HCT116 (cell line): ENCODE measurements around the gene SPRED3. TPM values are rescaled to one million over a fixed set of nuclear protein-coding genes. Genes with fewer than 3 reads are reported as not detected.

Source experiments
- ATAC-seq: fragments of 200-7000 bp; cut with Tn5 transposase; 2 replicates; pipeline ENCODE4 v1.9.1; 2020; ENCODE audit warnings: mild to moderate bottlenecking, moderate library complexity
- BruUV-seq: library from RNA; stranded (reverse); fragments of 400-500 nt; replicated peaks from 2 replicates; lab custom pipeline; 2021; lab: Mats Ljungman, UMichigan
- CTCF ChIA-PET: fragments of 300-600 bp; sonication (Branson Sonifier 250); formaldehyde crosslinking; loops from one replicate; lab custom pipeline; 2021; ENCODE audit warnings: antibody characterized with exemption; lab: Charles Lee
- POLR2A ChIA-PET: fragments of 300-600, 350-600 bp; sonication (Branson Sonifier 250); formaldehyde crosslinking; loops from one replicate; lab custom pipeline; 2021; ENCODE audit warnings: antibody characterized with exemption; lab: Charles Lee
- RAD21 ChIA-PET, 2 experiments: fragments of 300-600 bp; sonication (Branson Sonifier 250); formaldehyde crosslinking; loops; one replicate each; lab custom pipeline; 2023; ENCODE audit warnings: low total read pairs in 2 of 2; ENCODE audit not compliant: uncharacterized antibody in 2 of 2, unreplicated experiment in 2 of 2, low non-redundant PET in 1 of 2; lab: Charles Lee
- DNase-seq: peaks from one replicate; pipeline ENCODE4 v3.0.0-alpha.2; 2010; ENCODE audit warnings: low read depth, low spot score
- H2AFZ ChIP-seq: fragments of 200-600 bp; shearing (Covaris generic), sonication (generic); 2 replicates; pipeline ENCODE4 v1.6.1; 2017; ENCODE audit warnings: low read depth, mixed run types, mixed read lengths, antibody characterized with exemption, low read length; ENCODE audit not compliant: poor library complexity, severe bottlenecking
- H3K27ac ChIP-seq: 2 replicates; pipeline ENCODE4 v1.5.1; 2012; ENCODE audit warnings: low read depth, low read length
- H3K27me3 ChIP-seq: fragments of 200-600 bp; sonication (generic); 2 replicates; pipeline ENCODE4 v1.6.1; 2016; ENCODE audit warnings: mixed run types, low read length, mixed read lengths; ENCODE audit not compliant: insufficient read depth
- H3K36me3 ChIP-seq, 2 experiments: fragments of 200-500 bp in 1 of 2; fragments of 200-600 bp in 1 of 2; sonication (Bioruptor generic) in 1 of 2; sonication (generic) in 1 of 2; 2 replicates each; pipeline versions ENCODE4 v1.5.1 to v1.6.1; 2014 to 2016; ENCODE audit warnings: low read length in 2 of 2, inconsistent platforms in 1 of 2, mixed read lengths in 1 of 2, mixed run types in 1 of 2; ENCODE audit not compliant: insufficient read depth in 2 of 2, control insufficient read depth in 1 of 2
- H3K4me1 ChIP-seq, 2 experiments: fragments of 200-600 bp in 1 of 2; sonication (generic) in 1 of 2; 2 replicates each; pipeline versions ENCODE4 v1.5.1 to v1.6.1; 2012 to 2017; ENCODE audit warnings: low read length in 2 of 2, inconsistent platforms in 1 of 2, mild to moderate bottlenecking in 1 of 2, mixed read lengths in 1 of 2, mixed run types in 1 of 2, moderate library complexity in 1 of 2; ENCODE audit not compliant: insufficient read depth in 2 of 2, control insufficient read depth in 1 of 2
- H3K4me2 ChIP-seq: fragments of 200-600 bp; sonication (generic); 2 replicates; pipeline ENCODE4 v1.6.1; 2017; ENCODE audit warnings: mixed run types, low read length, mixed read lengths
- H3K4me3 ChIP-seq, 2 experiments: fragments of 200-600 bp in 1 of 2; sonication (generic) in 1 of 2; replicated peaks in 1 of 2; 2 replicates each; pipeline ENCODE4 v1.5.1; 2011 to 2016; ENCODE audit warnings: low read length in 2 of 2, control low read depth in 1 of 2, low read depth in 1 of 2, mild to moderate bottlenecking in 1 of 2, mixed read lengths in 1 of 2, mixed run types in 1 of 2
- H3K79me2 ChIP-seq: fragments of 200-600 bp; sonication (generic); 2 replicates; pipeline ENCODE4 v1.6.1; 2017; ENCODE audit warnings: mild to moderate bottlenecking, mixed run types, low read length, moderate library complexity, mixed read lengths; ENCODE audit not compliant: insufficient read depth
- H3K9ac ChIP-seq: fragments of 200-600 bp; sonication (generic); 2 replicates; pipeline ENCODE4 v1.6.1; 2016; ENCODE audit warnings: low read length, mixed read lengths
- H3K9me2 ChIP-seq: fragments of 200-600 bp; sonication (generic), shearing (Covaris generic); 2 replicates; pipeline ENCODE4 v1.6.1; 2017; ENCODE audit warnings: mixed run types, mild to moderate bottlenecking, moderate library complexity; ENCODE audit not compliant: insufficient read depth
- H3K9me3 ChIP-seq, 2 experiments: fragments of 200-500 bp in 1 of 2; fragments of 200-600 bp in 1 of 2; sonication (Bioruptor generic) in 1 of 2; sonication (generic) in 1 of 2; 2 replicates each; pipeline ENCODE4 v1.6.1; 2014 to 2017; ENCODE audit warnings: low read length in 2 of 2, mixed read lengths in 2 of 2, inconsistent platforms in 1 of 2, low read depth in 1 of 2, mild to moderate bottlenecking in 1 of 2, mixed run types in 1 of 2, moderate library complexity in 1 of 2; ENCODE audit not compliant: control insufficient read depth in 1 of 2, insufficient read depth in 1 of 2
- H4K20me1 ChIP-seq: fragments of 200-600 bp; sonication (generic), shearing (Covaris generic); 2 replicates; pipeline ENCODE4 v1.6.1; 2017; ENCODE audit warnings: mixed run types, mild to moderate bottlenecking, moderate library complexity; ENCODE audit not compliant: insufficient read depth
- CEBPB ChIP-seq: IDR thresholded peaks from 2 replicates; pipeline ENCODE4 v1.6.1; 2012; ENCODE audit warnings: low read depth
- EGR1 ChIP-seq: IDR thresholded peaks from 2 replicates; pipeline ENCODE4 v1.6.1; 2012; ENCODE audit warnings: low read depth
- EZH2 ChIP-seq: fragments of 200-600 bp; sonication (generic); IDR thresholded peaks from 2 replicates; pipeline ENCODE4 v1.6.1; 2017; ENCODE audit warnings: antibody characterized with exemption, mixed run types
- EZH2phosphoT487 ChIP-seq: fragments of 200-600 bp; IDR thresholded peaks from 2 replicates; pipeline ENCODE4 v1.6.1; 2018; ENCODE audit warnings: antibody characterized with exemption, borderline replicate concordance
- FOSL1 ChIP-seq: IDR thresholded peaks from 2 replicates; pipeline ENCODE4 v1.6.1; 2012; ENCODE audit warnings: low read depth
- JUND ChIP-seq: IDR thresholded peaks from 2 replicates; pipeline ENCODE4 v1.6.1; 2012
- POLR2AphosphoS5 ChIP-seq: IDR thresholded peaks from 2 replicates; pipeline ENCODE4 v1.6.1; 2011; ENCODE audit warnings: mild to moderate bottlenecking, low read depth, low read length, moderate library complexity
- RAD21 ChIP-seq: IDR thresholded peaks from 2 replicates; pipeline ENCODE4 v1.6.1; 2012; ENCODE audit warnings: low read depth, mild to moderate bottlenecking
- REST ChIP-seq: IDR thresholded peaks from 2 replicates; pipeline ENCODE4 v1.6.1; 2012; ENCODE audit warnings: low read depth
- SP1 ChIP-seq: IDR thresholded peaks from 2 replicates; pipeline ENCODE4 v1.6.1; 2012; ENCODE audit warnings: low read depth
- SRF ChIP-seq: IDR thresholded peaks from 2 replicates; pipeline ENCODE4 v1.6.1; 2012; ENCODE audit warnings: low read depth
- YY1 ChIP-seq: IDR thresholded peaks from 2 replicates; pipeline ENCODE4 v1.6.1; 2011; ENCODE audit warnings: low read length, low read depth, moderate library complexity, mild to moderate bottlenecking; ENCODE audit not compliant: insufficient replicate concordance; ENCODE audit errors: extremely low read depth
- intact Hi-C: fragments of 100-400 bp; cut with micrococcal nuclease; formaldehyde crosslinking; loops from 2 replicates; pipeline ENCODE4 v1.10.0; 2022
- total RNA-seq: library from RNA; stranded (reverse); gene quantifications from one replicate; pipeline ENCODE4 v1.2.1, GENCODE V29; 2021; ENCODE audit not compliant: unreplicated experiment
- TF ChIP-seq, protein P1 (sequence below): IDR thresholded peaks from 2 replicates; pipeline ENCODE4 v1.6.1; 2012
- TF ChIP-seq, protein P2 (sequence below): IDR thresholded peaks from 2 replicates; pipeline ENCODE4 v1.6.1; 2011; ENCODE audit warnings: mild to moderate bottlenecking, low read length, moderate library complexity; ENCODE audit not compliant: insufficient replicate concordance; ENCODE audit errors: extremely low read depth
- TF ChIP-seq, protein P3 (sequence below), 3 experiments: fragments of 200-600 bp in 1 of 3; sonication (generic) in 1 of 3; IDR thresholded peaks in 2 of 3; conservative IDR thresholded peaks in 1 of 3; 2 replicates each; pipeline ENCODE4 v1.5.1; 2012 to 2017; ENCODE audit warnings: low read depth in 2 of 3, low read length in 2 of 3, antibody characterized with exemption in 1 of 3, borderline replicate concordance in 1 of 3, control low read depth in 1 of 3, mild to moderate bottlenecking in 1 of 3, mixed read lengths in 1 of 3, mixed run types in 1 of 3, moderate library complexity in 1 of 3; ENCODE audit not compliant: insufficient read depth in 1 of 3
- TF ChIP-seq, protein P4 (sequence below): IDR thresholded peaks from 2 replicates; pipeline ENCODE4 v1.6.1; 2012

Gene SPRED3
- total RNA-seq, 1 experiment from 2014 or later, result 3.4 TPM

DNA sequence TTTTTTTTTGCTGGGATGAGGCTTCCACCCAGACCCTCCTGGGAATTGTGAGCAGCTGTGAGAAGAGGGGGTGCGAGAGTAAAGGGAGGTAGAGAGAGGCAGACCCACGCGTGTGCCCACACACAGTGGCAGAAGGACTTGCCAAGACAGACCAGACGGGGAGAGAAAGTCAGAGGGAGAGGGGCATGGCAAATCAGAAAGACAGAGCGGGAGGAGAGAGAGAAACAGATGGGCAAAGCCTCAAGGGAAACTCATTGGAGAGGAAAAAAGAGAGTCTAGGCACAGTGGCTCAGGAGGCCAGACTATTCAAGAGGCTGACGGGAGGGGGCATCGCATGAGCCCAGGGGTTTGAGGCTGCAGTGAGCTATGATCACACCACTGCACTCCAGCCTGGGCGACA, 35.9 kb upstream of the SPRED3 start:
- Histone ChIP-seq H2AFZ (no peak overlapping the region), H3K27me3 (no peaks in the 10 kb centered on the region), H3K4me3 (no peak overlapping the region)
- DNase-seq, result no peak
- BruUV-seq, result no TSS peak
- RAD21 ChIA-PET, result no interaction called here
- TF ChIP-seq, protein P1, sequence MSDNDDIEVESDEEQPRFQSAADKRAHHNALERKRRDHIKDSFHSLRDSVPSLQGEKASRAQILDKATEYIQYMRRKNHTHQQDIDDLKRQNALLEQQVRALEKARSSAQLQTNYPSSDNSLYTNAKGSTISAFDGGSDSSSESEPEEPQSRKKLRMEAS, result no peak
- no peak for TF ChIP-seq POLR2AphosphoS5
- TF ChIP-seq FOSL1, result no peak
- no peak for TF ChIP-seq REST
- no peak for TF ChIP-seq EGR1
- TF ChIP-seq, protein P2, sequence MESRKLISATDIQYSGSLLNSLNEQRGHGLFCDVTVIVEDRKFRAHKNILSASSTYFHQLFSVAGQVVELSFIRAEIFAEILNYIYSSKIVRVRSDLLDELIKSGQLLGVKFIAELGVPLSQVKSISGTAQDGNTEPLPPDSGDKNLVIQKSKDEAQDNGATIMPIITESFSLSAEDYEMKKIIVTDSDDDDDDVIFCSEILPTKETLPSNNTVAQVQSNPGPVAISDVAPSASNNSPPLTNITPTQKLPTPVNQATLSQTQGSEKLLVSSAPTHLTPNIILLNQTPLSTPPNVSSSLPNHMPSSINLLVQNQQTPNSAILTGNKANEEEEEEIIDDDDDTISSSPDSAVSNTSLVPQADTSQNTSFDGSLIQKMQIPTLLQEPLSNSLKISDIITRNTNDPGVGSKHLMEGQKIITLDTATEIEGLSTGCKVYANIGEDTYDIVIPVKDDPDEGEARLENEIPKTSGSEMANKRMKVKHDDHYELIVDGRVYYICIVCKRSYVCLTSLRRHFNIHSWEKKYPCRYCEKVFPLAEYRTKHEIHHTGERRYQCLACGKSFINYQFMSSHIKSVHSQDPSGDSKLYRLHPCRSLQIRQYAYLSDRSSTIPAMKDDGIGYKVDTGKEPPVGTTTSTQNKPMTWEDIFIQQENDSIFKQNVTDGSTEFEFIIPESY, result no peak
- TF ChIP-seq RAD21, result no peak
- no peak for TF ChIP-seq SP1
- no peak for TF ChIP-seq EZH2phosphoT487
- no peak for TF ChIP-seq SRF
- no peak for TF ChIP-seq CEBPB
- TF ChIP-seq EZH2, result no peak
- no peak for TF ChIP-seq YY1
- TF ChIP-seq, protein P3, sequence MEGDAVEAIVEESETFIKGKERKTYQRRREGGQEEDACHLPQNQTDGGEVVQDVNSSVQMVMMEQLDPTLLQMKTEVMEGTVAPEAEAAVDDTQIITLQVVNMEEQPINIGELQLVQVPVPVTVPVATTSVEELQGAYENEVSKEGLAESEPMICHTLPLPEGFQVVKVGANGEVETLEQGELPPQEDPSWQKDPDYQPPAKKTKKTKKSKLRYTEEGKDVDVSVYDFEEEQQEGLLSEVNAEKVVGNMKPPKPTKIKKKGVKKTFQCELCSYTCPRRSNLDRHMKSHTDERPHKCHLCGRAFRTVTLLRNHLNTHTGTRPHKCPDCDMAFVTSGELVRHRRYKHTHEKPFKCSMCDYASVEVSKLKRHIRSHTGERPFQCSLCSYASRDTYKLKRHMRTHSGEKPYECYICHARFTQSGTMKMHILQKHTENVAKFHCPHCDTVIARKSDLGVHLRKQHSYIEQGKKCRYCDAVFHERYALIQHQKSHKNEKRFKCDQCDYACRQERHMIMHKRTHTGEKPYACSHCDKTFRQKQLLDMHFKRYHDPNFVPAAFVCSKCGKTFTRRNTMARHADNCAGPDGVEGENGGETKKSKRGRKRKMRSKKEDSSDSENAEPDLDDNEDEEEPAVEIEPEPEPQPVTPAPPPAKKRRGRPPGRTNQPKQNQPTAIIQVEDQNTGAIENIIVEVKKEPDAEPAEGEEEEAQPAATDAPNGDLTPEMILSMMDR (IDR thresholded peaks at IDR 0.05 in 2 of 3, conservative IDR thresholded peaks at IDR 0.05 in 1 of 3; ENCODE audit: borderline replicate concordance in 1 of 3, insufficient read depth in 1 of 3, low read depth in 2 of 3, low read length in 2 of 3), result no peak
- TF ChIP-seq JUND, result no peak
- TF ChIP-seq, protein P4, sequence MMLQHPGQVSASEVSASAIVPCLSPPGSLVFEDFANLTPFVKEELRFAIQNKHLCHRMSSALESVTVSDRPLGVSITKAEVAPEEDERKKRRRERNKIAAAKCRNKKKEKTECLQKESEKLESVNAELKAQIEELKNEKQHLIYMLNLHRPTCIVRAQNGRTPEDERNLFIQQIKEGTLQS, result no peak
- TF ChIP-seq, all 23 proteins: peak for 0
- no peak overlapping the region for H3K9ac ChIP-seq
- intact Hi-C loops, result no loop called here
- ChIA-PET CTCF (interaction anchor here (1.1 kb wide), 1 partner anchor 21 kb away, joined by 3 read pairs; the partner anchor contains the start of gene PSMD8), POLR2A (interaction anchor here (0.7 kb wide), 1 partner anchor 982 kb away, joined by 3 read pairs; no protein-coding TSS in a partner anchor)
- no peak for ATAC-seq
- H3K36me3 ChIP-seq, result no peaks in the 10 kb centered on the region
- no peaks in the 10 kb centered on the region for H3K4me1 ChIP-seq
- H3K79me2 ChIP-seq, result no peaks in the 10 kb centered on the region
- H4K20me1 ChIP-seq, result no peaks in the 10 kb centered on the region
- no peaks in the 10 kb centered on the region for H3K9me3 ChIP-seq
- H3K27ac ChIP-seq, result no peak overlapping the region
- no peak overlapping the region for H3K4me2 ChIP-seq
- no peaks in the 10 kb centered on the region for H3K9me2 ChIP-seq
